Measurements from ENCODE around the gene ZNF500. TPM values are rescaled to one million over a fixed set of nuclear protein-coding genes. Genes with fewer than 3 reads are reported as not detected.

The ZNF500 gene
- total and polyA plus RNA-seq, 2 donors (not counting 3 experiments of a cell fraction or from before 2014, with no cell fraction given) = 8.6 to 13.5 TPM

DNA sequence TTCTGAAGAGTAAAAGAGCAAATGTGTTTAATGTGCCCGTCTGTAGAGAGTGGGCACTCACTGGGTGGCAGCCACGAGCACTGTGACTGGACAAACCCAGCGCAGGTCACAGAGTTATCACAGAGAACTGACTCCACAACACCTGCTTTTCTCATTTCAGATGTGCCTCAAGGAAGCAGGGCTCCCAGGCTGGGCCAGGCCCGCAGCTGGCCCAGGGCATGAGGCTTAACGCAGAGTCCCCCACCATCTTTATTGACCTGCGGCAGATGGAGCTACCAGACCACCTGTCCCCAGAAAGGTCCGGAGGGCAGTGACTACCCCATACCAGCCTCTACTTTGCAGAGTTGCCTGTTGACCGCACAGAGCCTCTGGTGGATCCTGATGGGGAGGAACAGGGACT is 20.7 kb downstream of the ZNF500 start:
- Histone ChIP-seq H3K27ac (ENCODE audit: insufficient read depth, low read depth, low read length) (no peak overlapping the region), H3K27me3 (ENCODE audit: control insufficient read depth in 2 of 2, insufficient read depth in 2 of 2, low read length in 2 of 2) (no peaks in the 10 kb centered on the region), H3K9me3 (replicated peaks; ENCODE audit: control insufficient read depth, insufficient read depth, low read length) (no peaks in the 10 kb centered on the region), H3K9ac (replicated peaks; ENCODE audit: extremely low read depth, insufficient read depth, low read length) (no peak overlapping the region), H4K20me1 (replicated peaks; ENCODE audit: control insufficient read depth, extremely low read depth, insufficient read depth, low read length) (no peaks in the 10 kb centered on the region), H2AFZ (ENCODE audit: low read depth, low read length) (no peak overlapping the region), H3K79me2 (ENCODE audit: control insufficient read depth, insufficient read depth, low read length) (no peaks in the 10 kb centered on the region), H3K9me1 (replicated peaks; ENCODE audit: control insufficient read depth, extremely low read depth, insufficient read depth, low read length) (no peaks in the 10 kb centered on the region), H3K4me3 (replicated peaks in 1 of 3; ENCODE audit: insufficient read depth in 1 of 3, low read depth in 1 of 3, low read length in 3 of 3) (no peak overlapping the region), H3K4me2 (ENCODE audit: insufficient read depth, low read length) (no peak overlapping the region), H3K36me3 (ENCODE audit: control insufficient read depth in 2 of 2, extremely low read depth in 1 of 2, insufficient read depth in 2 of 2, low read length in 2 of 2) (peaks cover 0 to 4% of the 10 kb centered on the region in 2 experiments), H3K4me1 (ENCODE audit: control insufficient read depth, extremely low read depth, insufficient read depth, low read length) (no peaks in the 10 kb centered on the region)
- TF ChIP-seq MYC (IDR thresholded peaks at IDR 0.05; ENCODE audit: low read depth, low read length) (no peak), FOS (IDR thresholded peaks at IDR 0.05; ENCODE audit: borderline replicate concordance, insufficient read depth, low read length) (no peak), POLR2AphosphoS5 (IDR thresholded peaks at IDR 0.05; ENCODE audit: insufficient read depth, low read depth, low read length) (no peak), EZH2 (IDR thresholded peaks at IDR 0.05; ENCODE audit: borderline replicate concordance, low read depth, low read length, severe bottlenecking) (no peak), POLR2A (IDR thresholded peaks at IDR 0.05; ENCODE audit: low read depth, low read length) (no peak), JUN (IDR thresholded peaks at IDR 0.05; ENCODE audit: borderline replicate concordance, insufficient read depth, insufficient read length, low read depth) (no peak), GATA2 (IDR thresholded peaks at IDR 0.05; ENCODE audit: insufficient read depth, insufficient read length, low read depth, low read length) (no peak)
- TF ChIP-seq, protein P1, sequence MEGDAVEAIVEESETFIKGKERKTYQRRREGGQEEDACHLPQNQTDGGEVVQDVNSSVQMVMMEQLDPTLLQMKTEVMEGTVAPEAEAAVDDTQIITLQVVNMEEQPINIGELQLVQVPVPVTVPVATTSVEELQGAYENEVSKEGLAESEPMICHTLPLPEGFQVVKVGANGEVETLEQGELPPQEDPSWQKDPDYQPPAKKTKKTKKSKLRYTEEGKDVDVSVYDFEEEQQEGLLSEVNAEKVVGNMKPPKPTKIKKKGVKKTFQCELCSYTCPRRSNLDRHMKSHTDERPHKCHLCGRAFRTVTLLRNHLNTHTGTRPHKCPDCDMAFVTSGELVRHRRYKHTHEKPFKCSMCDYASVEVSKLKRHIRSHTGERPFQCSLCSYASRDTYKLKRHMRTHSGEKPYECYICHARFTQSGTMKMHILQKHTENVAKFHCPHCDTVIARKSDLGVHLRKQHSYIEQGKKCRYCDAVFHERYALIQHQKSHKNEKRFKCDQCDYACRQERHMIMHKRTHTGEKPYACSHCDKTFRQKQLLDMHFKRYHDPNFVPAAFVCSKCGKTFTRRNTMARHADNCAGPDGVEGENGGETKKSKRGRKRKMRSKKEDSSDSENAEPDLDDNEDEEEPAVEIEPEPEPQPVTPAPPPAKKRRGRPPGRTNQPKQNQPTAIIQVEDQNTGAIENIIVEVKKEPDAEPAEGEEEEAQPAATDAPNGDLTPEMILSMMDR (IDR thresholded peaks at IDR 0.05; ENCODE audit: extremely low read depth in 1 of 2, insufficient read depth in 1 of 2, low read depth in 1 of 2, low read length in 2 of 2) = no peak
- intact Hi-C loops (cut with micrococcal nuclease) = no loop called here
- no TSS peak for BruUV-seq (replicated peaks)
- ChIA-PET POLR2A (no interaction called here), CTCF (no interaction called here)
- dilution Hi-C loops (cut with MboI; ENCODE audit: extremely low pct_ligation_motif_present, low sequenced_read_pairs) = no loop called here
- no peak for FAIRE-seq
- no peak for DNase-seq (ENCODE audit: low read depth, low spot score)
